ENCODE results near the gene SLIT1.

GRCh38 chr10:96999337-96999736 is 186.4 kb downstream of the SLIT1 start:
- no peak for TF ChIP-seq POLR2A (IDR thresholded peaks at IDR 0.05; ENCODE audit: low read depth, low read length)
- TF ChIP-seq POLR2AphosphoS5 (IDR thresholded peaks at IDR 0.05; ENCODE audit: low read depth, low read length): no peak

Measured in GM12892 (cell line).